Left ventricle myocardium inferior (tissue), 1 donor: ENCODE measurements around the gene ALDOA. TPM values are rescaled to one million over a fixed set of nuclear protein-coding genes. Genes with fewer than 3 reads are reported as not detected.

Experiments used
- total RNA-seq: library from RNA; stranded (reverse); fragmentation: NEBNext Ultra II Directional; extraction: Animal tissue kit (Norgen Biotek cat#: 25700); gene quantifications from one replicate; pipeline ENCODE4 v1.2.1, GENCODE V29; 2021
- donor health status: DM: no; HTN: yes; CAD: no; lungs with severe emphysema.

Gene ALDOA
- total RNA-seq, 1 donor from 2014 or later = 3,337 TPM

Other genes with a start within 250 kb of the ALDOA start
- gene PAGR1, start 249.6 kb upstream of the ALDOA start, total RNA-seq = 12.9 TPM
- gene MVP, start 245.3 kb upstream of the ALDOA start, total RNA-seq = 38.6 TPM
- gene CDIPT, start 202.5 kb upstream of the ALDOA start, total RNA-seq = 68.6 TPM
- gene SEZ6L2, start 166.2 kb upstream of the ALDOA start, total RNA-seq = 0.38 TPM
- gene ASPHD1, start 165.3 kb upstream of the ALDOA start, total RNA-seq = not detected
- gene KCTD13, start 139.5 kb upstream of the ALDOA start, total RNA-seq = 9.2 TPM
- 63.2 TPM for gene TMEM219, start 103.7 kb upstream of the ALDOA start, total RNA-seq
- gene TAOK2, start 91.9 kb upstream of the ALDOA start, total RNA-seq = 34.3 TPM
- gene HIRIP3, start 70.1 kb upstream of the ALDOA start, total RNA-seq = 18.8 TPM
- gene INO80E, start 69.5 kb upstream of the ALDOA start, total RNA-seq = 29.0 TPM
- gene DOC2A, start 54.7 kb upstream of the ALDOA start, total RNA-seq = 0.66 TPM
- gene C16orf92, start 42.6 kb upstream of the ALDOA start, total RNA-seq = not detected
- gene TLCD3B, start 34.5 kb upstream of the ALDOA start, total RNA-seq = not detected
- gene PPP4C, start 10.2 kb downstream of the ALDOA start, total RNA-seq = 32.2 TPM
- gene TBX6, start 26.2 kb downstream of the ALDOA start, total RNA-seq = 1.0 TPM
- 54.4 TPM for gene YPEL3, start 30.5 kb downstream of the ALDOA start, total RNA-seq
- 2.3 TPM for gene GDPD3, start 47.8 kb downstream of the ALDOA start, total RNA-seq
- 47.6 TPM for gene MAPK3, start 57.5 kb downstream of the ALDOA start, total RNA-seq
- 7.7 TPM for gene CORO1A, start 117.8 kb downstream of the ALDOA start, total RNA-seq
- gene BOLA2B, start 127.9 kb downstream of the ALDOA start, total RNA-seq = 54.6 TPM
- 7.5 TPM for gene SLX1A, start 128.1 kb downstream of the ALDOA start, total RNA-seq
- gene SULT1A3, start 133.5 kb downstream of the ALDOA start, total RNA-seq = 9.9 TPM
- 2.0 TPM for gene NPIPB13, start 182.7 kb downstream of the ALDOA start, total RNA-seq